HT-29 (cell line): ENCODE results near the gene ARV1. TPM values are rescaled to one million over a fixed set of nuclear protein-coding genes. Genes with fewer than 3 reads are reported as not detected.
"Not testable (repeated sequence)": the region's sequence is repeated elsewhere in the genome, so short reads cannot be mapped to it uniquely, and the experiment has no call there.

Experiments
- DNase-seq: peaks from one replicate; pipeline ENCODE4 v3.0.0-alpha.2; 2015; ENCODE audit warnings: low spot score
- total RNA-seq: library from RNA; depleted of rRNA; stranded (reverse); fragments of >200 nt; shearing (Covaris generic); gene quantifications from 2 replicates; pipeline ENCODE4 v1.2.3, GENCODE V29; 2014

Gene ARV1
- total RNA-seq, 1 experiment from 2014 or later = 6.3 TPM

- peak; percentile 49 for DNase-seq
These were observed 1.8 kb upstream of the ARV1 start for GRCh38 chr1:230976825-230977747.

- DNase-seq = peak; percentile 78
These were observed 968 bp upstream of the ARV1 start for GRCh38 chr1:230977761-230978490.

- DNase-seq = no peak
These were observed 459 bp downstream of the ARV1 start for GRCh38 chr1:230979389-230979716.

- DNase-seq = no peak
These were observed 1.1 kb downstream of the ARV1 start for GRCh38 chr1:230979952-230980351.

GRCh38 chr1:230982696-230983095 lies 3.8 kb downstream of the ARV1 start:
- no peak for DNase-seq

- no peak for DNase-seq
These were observed 4.9 kb downstream of the ARV1 start for GRCh38 chr1:230983811-230984210.

- not testable (repeated sequence) for DNase-seq
These were observed 6.0 kb downstream of the ARV1 start for GRCh38 chr1:230984622-230985515.

- DNase-seq = no peak
These were observed 6.8 kb downstream of the ARV1 start for GRCh38 chr1:230985711-230986110.

GRCh38 chr1:230986976-230987375 lies 8.1 kb downstream of the ARV1 start:
- no peak for DNase-seq

GRCh38 chr1:230987448-230987847 lies 8.6 kb downstream of the ARV1 start:
- no peak for DNase-seq

- DNase-seq = no peak
These were observed 13.3 kb downstream of the ARV1 start for GRCh38 chr1:230992100-230992774.

GRCh38 chr1:230994860-230995259 lies 16.0 kb downstream of the ARV1 start:
- DNase-seq = no peak

GRCh38 chr1:231000201-231000600 lies 21.3 kb downstream of the ARV1 start:
- DNase-seq = no peak

- DNase-seq = no peak
These were observed 21.7 kb downstream of the ARV1 start for GRCh38 chr1:231000639-231001038.

GRCh38 chr1:231001892-231002291 lies 23.0 kb downstream of the ARV1 start:
- DNase-seq = no peak

- not testable (repeated sequence) for DNase-seq
These were observed 28.6 kb downstream of the ARV1 start for GRCh38 chr1:231007535-231007934.

GRCh38 chr1:231011360-231011759 lies 32.5 kb downstream of the ARV1 start:
- DNase-seq = no peak

- no peak for DNase-seq
These were observed 33.1 kb downstream of the ARV1 start for GRCh38 chr1:231011963-231012362.

- DNase-seq = no peak
These were observed 34.6 kb downstream of the ARV1 start for GRCh38 chr1:231013391-231014015.

GRCh38 chr1:231016234-231016633 lies 37.3 kb downstream of the ARV1 start:
- DNase-seq = no peak

- DNase-seq = no peak
These were observed 38.1 kb downstream of the ARV1 start for GRCh38 chr1:231016966-231017365.
